WTC11 (cell line): ENCODE measurements around the gene MRPS9. TPM values are rescaled to one million over a fixed set of nuclear protein-coding genes. Genes with fewer than 3 reads are reported as not detected.

ENCODE experiments used
- ATAC-seq: fragments of 200-7000 bp; cut with Tn5 transposase; 2 replicates; pipeline ENCODE4 v1.10.0; 2021; ENCODE audit warnings: mild to moderate bottlenecking, moderate library complexity
- CTCF ChIA-PET: fragments of 300-600 bp; sonication (Branson Sonifier 250); formaldehyde crosslinking; loops from one replicate; lab custom pipeline; 2021; ENCODE audit warnings: antibody characterized with exemption; lab: Charles Lee
- POLR2A ChIA-PET: fragments of 350-600 bp; sonication (Branson Sonifier 250); formaldehyde crosslinking; loops from one replicate; lab custom pipeline; 2021; ENCODE audit warnings: antibody characterized with exemption; lab: Charles Lee
- DNase-seq: peaks from one replicate; pipeline ENCODE4 v3.0.0; 2021; ENCODE audit warnings: low spot score
- H3K27ac Mint-ChIP-seq: 2 replicates; pipeline ENCODE4 v1.8.0; 2021; ENCODE audit warnings: mixed read lengths
- H3K27me3 Mint-ChIP-seq: 2 replicates; pipeline ENCODE4 v1.8.0; 2021; ENCODE audit warnings: low read depth, mild to moderate bottlenecking, moderate library complexity, mixed read lengths
- H3K36me3 Mint-ChIP-seq: 2 replicates; pipeline ENCODE4 v1.8.0; 2021; ENCODE audit warnings: mixed read lengths
- H3K4me1 Mint-ChIP-seq: 2 replicates; pipeline ENCODE4 v1.8.0; 2022; ENCODE audit warnings: mixed read lengths
- H3K4me3 Mint-ChIP-seq: 2 replicates; pipeline ENCODE4 v1.8.0; 2021; ENCODE audit warnings: mild to moderate bottlenecking, moderate library complexity, mixed read lengths
- H3K9me3 Mint-ChIP-seq: 2 replicates; pipeline ENCODE4 v1.8.0; 2021; ENCODE audit warnings: mixed read lengths
- ATF1 ChIP-seq: sonication (generic); formaldehyde crosslinking; IDR thresholded peaks from 2 replicates; pipeline ENCODE4 v1.8.1; 2023; ENCODE audit warnings: mild to moderate bottlenecking, moderate library complexity, missing genetic modification reagents
- FOXP1 ChIP-seq: sonication (generic); formaldehyde crosslinking; IDR thresholded peaks from 2 replicates; pipeline ENCODE4 v1.8.0; 2022; ENCODE audit warnings: missing genetic modification reagents, mild to moderate bottlenecking, moderate library complexity, borderline replicate concordance
- GRHL2 ChIP-seq: fragments of 250-450 bp; sonication (Bioruptor Pico); IDR thresholded peaks from 2 replicates; pipeline ENCODE4 v1.8.0; 2022; ENCODE audit warnings: mild to moderate bottlenecking, moderate library complexity; ENCODE audit not compliant: insufficient replicate concordance, severe bottlenecking
- GTF2I ChIP-seq: fragments of 250-450 bp; sonication (Bioruptor Pico); conservative IDR thresholded peaks from 2 replicates; pipeline ENCODE4 v1.4.0; 2021; ENCODE audit warnings: mild to moderate bottlenecking
- JUN ChIP-seq: sonication (generic); formaldehyde crosslinking; IDR thresholded peaks from 2 replicates; pipeline ENCODE4 v1.8.0; 2023; ENCODE audit warnings: mild to moderate bottlenecking, missing genetic modification reagents
- KAT7 ChIP-seq: sonication (generic); formaldehyde crosslinking; IDR thresholded peaks from 2 replicates; pipeline ENCODE4 v1.8.1; 2023; ENCODE audit warnings: missing genetic modification reagents, mild to moderate bottlenecking, borderline replicate concordance
- MXD4 ChIP-seq: fragments of 250-450 bp; sonication (Bioruptor Pico); IDR thresholded peaks from 2 replicates; pipeline ENCODE4 v1.8.0; 2021; ENCODE audit warnings: mild to moderate bottlenecking, moderate library complexity, borderline replicate concordance
- TP53 ChIP-seq: sonication (generic); formaldehyde crosslinking; IDR thresholded peaks from 2 replicates; pipeline ENCODE4 v1.8.1; 2023; ENCODE audit warnings: mild to moderate bottlenecking, missing genetic modification reagents
- ZBTB21 ChIP-seq: sonication (generic); formaldehyde crosslinking; IDR thresholded peaks from 2 replicates; pipeline ENCODE4 v1.8.1; 2023; ENCODE audit warnings: mild to moderate bottlenecking, missing genetic modification reagents, borderline replicate concordance
- ZNF121 ChIP-seq: sonication (generic); formaldehyde crosslinking; IDR thresholded peaks from 2 replicates; pipeline ENCODE4 v1.8.0; 2023; ENCODE audit warnings: missing genetic modification reagents
- ZNF396 ChIP-seq: fragments of 250-450 bp; sonication (Bioruptor Pico); IDR thresholded peaks from 2 replicates; pipeline ENCODE4 v1.8.0; 2021; ENCODE audit warnings: mild to moderate bottlenecking, moderate library complexity, borderline replicate concordance
- total RNA-seq: library from RNA; stranded (reverse); gene quantifications from 3 replicates; pipeline ENCODE4 v1.2.3, GENCODE V29; 2021
- TF ChIP-seq, protein P1 (sequence below): sonication (generic); formaldehyde crosslinking; IDR thresholded peaks from 2 replicates; pipeline ENCODE4 v1.8.0; 2022; ENCODE audit warnings: missing genetic modification reagents
- TF ChIP-seq, protein P2 (sequence below): sonication (generic); formaldehyde crosslinking; IDR thresholded peaks from 2 replicates; pipeline ENCODE4 v1.8.1; 2022; ENCODE audit warnings: mild to moderate bottlenecking, missing genetic modification reagents, moderate library complexity, borderline replicate concordance
- TF ChIP-seq, protein P3 (sequence below): sonication (generic); formaldehyde crosslinking; IDR thresholded peaks from 2 replicates; pipeline ENCODE4 v1.8.1; 2022; ENCODE audit warnings: low read depth, missing genetic modification reagents, borderline replicate concordance
- TF ChIP-seq, protein P4 (sequence below): sonication (generic); formaldehyde crosslinking; conservative IDR thresholded peaks from 2 replicates; pipeline ENCODE4 v1.8.1; 2022; ENCODE audit warnings: mild to moderate bottlenecking, missing genetic modification reagents
- TF ChIP-seq, protein P5 (sequence below): sonication (generic); formaldehyde crosslinking; IDR thresholded peaks from 2 replicates; pipeline ENCODE4 v1.8.0; 2023; ENCODE audit warnings: missing genetic modification reagents, mild to moderate bottlenecking, borderline replicate concordance
- TF ChIP-seq, protein P6 (sequence below): sonication (generic); formaldehyde crosslinking; IDR thresholded peaks from 2 replicates; pipeline ENCODE4 v1.8.1; 2023; ENCODE audit warnings: mild to moderate bottlenecking, moderate library complexity, missing genetic modification reagents

Gene MRPS9
- total RNA-seq, 1 experiment from 2014 or later, result 75.3 TPM

DNA sequence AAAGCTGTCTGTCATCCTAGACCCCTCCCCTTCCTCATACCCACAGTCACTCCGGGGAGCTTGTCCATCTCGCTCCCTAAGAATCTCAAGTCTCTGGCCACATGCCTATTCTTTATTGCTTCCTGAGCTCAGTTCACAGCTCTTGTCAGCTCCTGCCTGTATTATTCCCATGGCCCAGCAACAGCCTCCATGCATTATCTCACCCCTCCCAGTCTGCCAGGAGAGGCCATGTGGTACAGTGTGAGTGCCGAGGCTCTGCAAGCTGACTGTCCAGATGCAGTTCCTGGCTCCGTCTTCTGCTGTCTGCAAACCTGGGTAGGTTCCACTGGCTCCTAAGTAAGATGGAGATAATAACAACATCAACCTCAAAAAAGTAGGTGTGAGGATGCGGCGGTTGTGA lies 79.7 kb downstream of the MRPS9 start:
- DNase-seq, result no peak
- CTCF ChIA-PET, result interaction anchor here (1.0 to 9.3 kb wide), 5 partner anchors 8 to 126 kb away, joined by 3 to 200 read pairs (median 6); partner anchors contain the start of gene GPR45
- TF ChIP-seq JUN (CRISPR knock-in tag), result no peak
- TF ChIP-seq, protein P1, sequence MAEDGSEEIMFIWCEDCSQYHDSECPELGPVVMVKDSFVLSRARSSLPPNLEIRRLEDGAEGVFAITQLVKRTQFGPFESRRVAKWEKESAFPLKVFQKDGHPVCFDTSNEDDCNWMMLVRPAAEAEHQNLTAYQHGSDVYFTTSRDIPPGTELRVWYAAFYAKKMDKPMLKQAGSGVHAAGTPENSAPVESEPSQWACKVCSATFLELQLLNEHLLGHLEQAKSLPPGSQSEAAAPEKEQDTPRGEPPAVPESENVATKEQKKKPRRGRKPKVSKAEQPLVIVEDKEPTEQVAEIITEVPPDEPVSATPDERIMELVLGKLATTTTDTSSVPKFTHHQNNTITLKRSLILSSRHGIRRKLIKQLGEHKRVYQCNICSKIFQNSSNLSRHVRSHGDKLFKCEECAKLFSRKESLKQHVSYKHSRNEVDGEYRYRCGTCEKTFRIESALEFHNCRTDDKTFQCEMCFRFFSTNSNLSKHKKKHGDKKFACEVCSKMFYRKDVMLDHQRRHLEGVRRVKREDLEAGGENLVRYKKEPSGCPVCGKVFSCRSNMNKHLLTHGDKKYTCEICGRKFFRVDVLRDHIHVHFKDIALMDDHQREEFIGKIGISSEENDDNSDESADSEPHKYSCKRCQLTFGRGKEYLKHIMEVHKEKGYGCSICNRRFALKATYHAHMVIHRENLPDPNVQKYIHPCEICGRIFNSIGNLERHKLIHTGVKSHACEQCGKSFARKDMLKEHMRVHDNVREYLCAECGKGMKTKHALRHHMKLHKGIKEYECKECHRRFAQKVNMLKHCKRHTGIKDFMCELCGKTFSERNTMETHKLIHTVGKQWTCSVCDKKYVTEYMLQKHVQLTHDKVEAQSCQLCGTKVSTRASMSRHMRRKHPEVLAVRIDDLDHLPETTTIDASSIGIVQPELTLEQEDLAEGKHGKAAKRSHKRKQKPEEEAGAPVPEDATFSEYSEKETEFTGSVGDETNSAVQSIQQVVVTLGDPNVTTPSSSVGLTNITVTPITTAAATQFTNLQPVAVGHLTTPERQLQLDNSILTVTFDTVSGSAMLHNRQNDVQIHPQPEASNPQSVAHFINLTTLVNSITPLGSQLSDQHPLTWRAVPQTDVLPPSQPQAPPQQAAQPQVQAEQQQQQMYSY, result no peak
- TF ChIP-seq KAT7 (CRISPR knock-in tag), result no peak
- no peak for TF ChIP-seq GTF2I (CRISPR knock-in tag)
- no peak for TF ChIP-seq ZNF121
- no peak for TF ChIP-seq GRHL2
- TF ChIP-seq MXD4 (CRISPR knock-in tag), result no peak
- TF ChIP-seq, protein P2, sequence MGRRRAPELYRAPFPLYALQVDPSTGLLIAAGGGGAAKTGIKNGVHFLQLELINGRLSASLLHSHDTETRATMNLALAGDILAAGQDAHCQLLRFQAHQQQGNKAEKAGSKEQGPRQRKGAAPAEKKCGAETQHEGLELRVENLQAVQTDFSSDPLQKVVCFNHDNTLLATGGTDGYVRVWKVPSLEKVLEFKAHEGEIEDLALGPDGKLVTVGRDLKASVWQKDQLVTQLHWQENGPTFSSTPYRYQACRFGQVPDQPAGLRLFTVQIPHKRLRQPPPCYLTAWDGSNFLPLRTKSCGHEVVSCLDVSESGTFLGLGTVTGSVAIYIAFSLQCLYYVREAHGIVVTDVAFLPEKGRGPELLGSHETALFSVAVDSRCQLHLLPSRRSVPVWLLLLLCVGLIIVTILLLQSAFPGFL (CRISPR knock-in tag), result no peak
- TF ChIP-seq, protein P3, sequence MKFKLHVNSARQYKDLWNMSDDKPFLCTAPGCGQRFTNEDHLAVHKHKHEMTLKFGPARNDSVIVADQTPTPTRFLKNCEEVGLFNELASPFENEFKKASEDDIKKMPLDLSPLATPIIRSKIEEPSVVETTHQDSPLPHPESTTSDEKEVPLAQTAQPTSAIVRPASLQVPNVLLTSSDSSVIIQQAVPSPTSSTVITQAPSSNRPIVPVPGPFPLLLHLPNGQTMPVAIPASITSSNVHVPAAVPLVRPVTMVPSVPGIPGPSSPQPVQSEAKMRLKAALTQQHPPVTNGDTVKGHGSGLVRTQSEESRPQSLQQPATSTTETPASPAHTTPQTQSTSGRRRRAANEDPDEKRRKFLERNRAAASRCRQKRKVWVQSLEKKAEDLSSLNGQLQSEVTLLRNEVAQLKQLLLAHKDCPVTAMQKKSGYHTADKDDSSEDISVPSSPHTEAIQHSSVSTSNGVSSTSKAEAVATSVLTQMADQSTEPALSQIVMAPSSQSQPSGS (CRISPR knock-in tag), result no peak
- TF ChIP-seq, protein P4, sequence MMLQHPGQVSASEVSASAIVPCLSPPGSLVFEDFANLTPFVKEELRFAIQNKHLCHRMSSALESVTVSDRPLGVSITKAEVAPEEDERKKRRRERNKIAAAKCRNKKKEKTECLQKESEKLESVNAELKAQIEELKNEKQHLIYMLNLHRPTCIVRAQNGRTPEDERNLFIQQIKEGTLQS (CRISPR knock-in tag), result no peak
- no peak for TF ChIP-seq ATF1 (CRISPR knock-in tag)
- no peak for TF ChIP-seq TP53
- TF ChIP-seq, protein P5, sequence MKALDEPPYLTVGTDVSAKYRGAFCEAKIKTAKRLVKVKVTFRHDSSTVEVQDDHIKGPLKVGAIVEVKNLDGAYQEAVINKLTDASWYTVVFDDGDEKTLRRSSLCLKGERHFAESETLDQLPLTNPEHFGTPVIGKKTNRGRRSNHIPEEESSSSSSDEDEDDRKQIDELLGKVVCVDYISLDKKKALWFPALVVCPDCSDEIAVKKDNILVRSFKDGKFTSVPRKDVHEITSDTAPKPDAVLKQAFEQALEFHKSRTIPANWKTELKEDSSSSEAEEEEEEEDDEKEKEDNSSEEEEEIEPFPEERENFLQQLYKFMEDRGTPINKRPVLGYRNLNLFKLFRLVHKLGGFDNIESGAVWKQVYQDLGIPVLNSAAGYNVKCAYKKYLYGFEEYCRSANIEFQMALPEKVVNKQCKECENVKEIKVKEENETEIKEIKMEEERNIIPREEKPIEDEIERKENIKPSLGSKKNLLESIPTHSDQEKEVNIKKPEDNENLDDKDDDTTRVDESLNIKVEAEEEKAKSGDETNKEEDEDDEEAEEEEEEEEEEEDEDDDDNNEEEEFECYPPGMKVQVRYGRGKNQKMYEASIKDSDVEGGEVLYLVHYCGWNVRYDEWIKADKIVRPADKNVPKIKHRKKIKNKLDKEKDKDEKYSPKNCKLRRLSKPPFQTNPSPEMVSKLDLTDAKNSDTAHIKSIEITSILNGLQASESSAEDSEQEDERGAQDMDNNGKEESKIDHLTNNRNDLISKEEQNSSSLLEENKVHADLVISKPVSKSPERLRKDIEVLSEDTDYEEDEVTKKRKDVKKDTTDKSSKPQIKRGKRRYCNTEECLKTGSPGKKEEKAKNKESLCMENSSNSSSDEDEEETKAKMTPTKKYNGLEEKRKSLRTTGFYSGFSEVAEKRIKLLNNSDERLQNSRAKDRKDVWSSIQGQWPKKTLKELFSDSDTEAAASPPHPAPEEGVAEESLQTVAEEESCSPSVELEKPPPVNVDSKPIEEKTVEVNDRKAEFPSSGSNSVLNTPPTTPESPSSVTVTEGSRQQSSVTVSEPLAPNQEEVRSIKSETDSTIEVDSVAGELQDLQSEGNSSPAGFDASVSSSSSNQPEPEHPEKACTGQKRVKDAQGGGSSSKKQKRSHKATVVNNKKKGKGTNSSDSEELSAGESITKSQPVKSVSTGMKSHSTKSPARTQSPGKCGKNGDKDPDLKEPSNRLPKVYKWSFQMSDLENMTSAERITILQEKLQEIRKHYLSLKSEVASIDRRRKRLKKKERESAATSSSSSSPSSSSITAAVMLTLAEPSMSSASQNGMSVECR (CRISPR knock-in tag), result no peak
- TF ChIP-seq FOXP1 (CRISPR knock-in tag), result no peak
- TF ChIP-seq, protein P6, sequence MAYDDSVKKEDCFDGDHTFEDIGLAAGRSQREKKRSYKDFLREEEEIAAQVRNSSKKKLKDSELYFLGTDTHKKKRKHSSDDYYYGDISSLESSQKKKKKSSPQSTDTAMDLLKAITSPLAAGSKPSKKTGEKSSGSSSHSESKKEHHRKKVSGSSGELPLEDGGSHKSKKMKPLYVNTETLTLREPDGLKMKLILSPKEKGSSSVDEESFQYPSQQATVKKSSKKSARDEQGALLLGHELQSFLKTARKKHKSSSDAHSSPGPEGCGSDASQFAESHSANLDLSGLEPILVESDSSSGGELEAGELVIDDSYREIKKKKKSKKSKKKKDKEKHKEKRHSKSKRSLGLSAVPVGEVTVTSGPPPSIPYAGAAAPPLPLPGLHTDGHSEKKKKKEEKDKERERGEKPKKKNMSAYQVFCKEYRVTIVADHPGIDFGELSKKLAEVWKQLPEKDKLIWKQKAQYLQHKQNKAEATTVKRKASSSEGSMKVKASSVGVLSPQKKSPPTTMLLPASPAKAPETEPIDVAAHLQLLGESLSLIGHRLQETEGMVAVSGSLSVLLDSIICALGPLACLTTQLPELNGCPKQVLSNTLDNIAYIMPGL (CRISPR knock-in tag), result no peak
- no peak for TF ChIP-seq ZNF396 (CRISPR knock-in tag)
- TF ChIP-seq ZBTB21 (CRISPR knock-in tag), result no peak
- Mint-ChIP-seq H3K4me1 (peaks cover 10% of the 10 kb centered on the region), H3K9me3 (no peaks in the 10 kb centered on the region), H3K36me3 (no peaks in the 10 kb centered on the region), H3K4me3 (no peak overlapping the region), H3K27ac (no peak overlapping the region), H3K27me3 (peaks cover 3% of the 10 kb centered on the region; the same call in 1 of the 2 replicates)
- no peak for ATAC-seq
- POLR2A ChIA-PET, result no interaction called here
